Activated CD4-positive, alpha-beta T cell treated with anti-CD3 and anti-CD28 coated beads, Interleukin-2, Interleukin-4, amounts not matched to agents 100 ng/mL and 50 ng/mL, durations not matched to agents 16 hours and 8 hours (primary cell): ENCODE measurements around the gene RMRP.

ENCODE experiments used
- DNase-seq: peaks from one replicate; pipeline ENCODE4 v3.0.0-alpha.2; 2020; ENCODE audit warnings: low spot score

The RMRP gene

DNA sequence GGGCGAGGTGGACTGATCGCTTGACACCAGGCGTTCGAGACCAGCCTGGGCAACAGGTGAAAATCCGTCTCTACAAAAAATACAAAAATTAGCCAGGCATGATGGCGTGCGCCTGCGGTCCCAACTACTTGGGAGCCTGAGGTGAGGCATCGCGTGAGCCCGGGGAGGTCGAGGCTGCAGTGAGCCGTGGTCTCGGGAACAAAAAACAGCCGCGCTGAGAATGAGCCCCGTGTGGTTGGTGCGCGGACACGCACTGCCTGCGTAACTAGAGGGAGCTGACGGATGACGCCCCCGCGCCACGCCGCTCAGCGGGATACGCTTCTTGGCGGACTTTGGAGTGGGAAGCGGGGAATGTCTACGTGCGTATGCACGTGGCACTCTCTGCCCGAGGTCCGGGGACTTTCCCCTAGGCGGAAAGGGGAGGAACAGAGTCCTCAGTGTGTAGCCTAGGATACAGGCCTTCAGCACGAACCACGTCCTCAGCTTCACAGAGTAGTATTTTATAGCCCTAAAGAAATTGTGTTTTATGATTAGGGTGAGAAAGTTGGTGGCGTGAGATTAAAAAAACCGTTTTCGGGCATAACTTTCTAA, at the start of gene RMRP:
RMRP (minus strand) TSS at position 474 of the 591 bp plus-strand sequence.
- peak; percentile 98 for DNase-seq

DNA sequence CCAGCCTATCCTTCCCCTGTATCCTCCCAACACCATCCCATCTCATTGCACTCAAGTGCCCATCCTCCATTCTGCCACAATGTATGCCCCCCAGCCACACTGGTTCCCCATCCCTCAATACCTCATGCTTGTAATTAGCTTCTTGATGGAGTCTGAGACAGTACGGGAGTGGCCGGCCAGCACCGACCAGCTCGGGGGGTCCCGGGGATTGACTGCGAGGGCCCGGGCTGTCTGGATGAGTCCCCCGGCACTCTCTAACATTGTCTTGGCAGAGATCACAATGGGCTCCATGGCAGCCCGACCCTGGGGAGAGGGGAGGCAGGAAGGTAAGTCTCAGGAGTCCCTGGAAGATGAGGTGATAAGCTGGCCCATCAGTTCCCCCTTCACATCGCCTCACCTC, 49.1 kb upstream of the RMRP start:
- DNase-seq = no peak

DNA sequence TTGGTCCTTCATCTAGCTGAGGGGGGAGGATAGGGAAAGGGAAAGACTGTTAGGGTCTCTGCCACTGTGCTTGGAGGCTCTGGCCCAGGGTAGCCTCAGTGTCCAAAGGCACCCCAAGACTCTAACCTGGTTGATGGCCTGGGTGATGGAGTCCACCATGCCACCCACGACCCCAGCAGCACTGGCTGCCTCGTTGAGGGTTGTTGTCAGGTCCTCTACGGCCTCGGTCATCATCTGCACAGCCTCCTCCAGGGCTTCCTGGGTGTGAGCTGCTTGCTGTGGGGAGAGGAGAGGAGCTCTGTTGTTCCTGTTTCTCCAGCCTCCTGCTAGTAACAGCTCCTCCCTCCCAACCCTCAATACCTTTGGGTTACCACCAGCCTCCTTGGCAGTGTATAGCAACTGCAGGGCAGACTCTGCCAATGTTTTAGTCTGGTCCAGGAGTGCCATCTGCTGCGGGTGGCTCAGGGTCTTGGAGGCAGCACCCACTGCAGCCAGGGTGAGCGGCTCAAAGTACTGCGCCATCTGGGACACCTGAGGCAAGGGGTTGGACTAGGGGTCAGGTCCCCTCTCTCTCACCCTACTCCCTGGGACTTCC, 48.1 kb upstream of the RMRP start:
- no peak for DNase-seq

DNA sequence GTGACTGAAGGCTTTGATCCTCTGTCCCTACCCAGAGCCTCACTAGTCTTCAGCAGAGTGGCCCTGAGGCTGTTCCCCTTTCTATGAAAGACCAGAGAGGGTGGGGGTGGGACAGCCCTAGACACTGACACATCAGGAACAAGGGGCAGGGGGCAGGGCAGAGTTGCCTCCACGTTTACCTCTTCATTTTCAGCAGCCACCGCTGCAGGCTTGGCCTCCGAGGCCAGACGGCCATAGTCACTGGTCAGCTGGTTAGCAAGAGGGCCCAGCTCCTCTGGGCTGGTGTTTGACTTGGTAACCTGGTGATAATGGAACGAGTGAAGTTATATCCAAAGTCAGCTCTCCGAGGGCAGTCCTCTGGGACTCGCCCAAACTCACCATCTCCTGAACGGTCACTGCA, 47.6 kb upstream of the RMRP start:
- no peak for DNase-seq

DNA sequence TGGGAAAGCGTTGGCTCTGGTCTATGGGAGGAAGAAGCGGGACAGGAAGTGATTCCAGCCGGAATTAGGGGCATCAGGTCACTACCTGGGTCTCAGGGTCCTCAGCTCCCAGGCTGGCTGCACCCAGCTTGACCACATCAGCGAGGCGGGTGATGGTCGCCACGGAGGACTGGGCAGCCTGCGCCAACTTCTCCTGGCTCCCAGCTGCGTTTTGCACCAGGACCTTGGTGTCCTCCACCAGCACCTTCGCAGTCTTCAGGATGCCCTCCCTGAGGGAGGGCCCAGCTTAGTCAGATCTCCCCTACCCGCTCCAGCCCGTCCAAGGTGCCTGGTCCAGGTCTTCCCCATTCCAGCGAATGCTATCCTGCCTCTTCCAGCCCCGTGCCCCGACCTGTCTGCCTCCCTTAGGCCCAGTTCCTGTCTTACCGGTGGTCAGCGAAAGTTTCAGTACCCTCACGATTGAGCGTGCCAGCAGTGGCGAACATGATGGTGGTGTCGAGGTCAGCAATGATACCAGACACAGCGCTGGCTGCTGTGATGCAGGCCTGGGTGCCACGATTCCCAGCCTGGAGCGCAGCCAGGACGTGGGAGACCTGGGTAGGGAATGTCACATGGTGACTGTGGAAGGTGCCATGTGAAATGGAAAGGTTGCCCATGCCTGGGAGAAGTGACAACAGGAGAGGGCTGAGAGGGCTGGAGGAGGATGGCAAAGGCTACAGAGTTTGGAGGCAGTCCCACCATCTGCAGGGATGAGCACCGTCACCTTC, 46.3 kb upstream of the RMRP start:
- no peak for DNase-seq

DNA sequence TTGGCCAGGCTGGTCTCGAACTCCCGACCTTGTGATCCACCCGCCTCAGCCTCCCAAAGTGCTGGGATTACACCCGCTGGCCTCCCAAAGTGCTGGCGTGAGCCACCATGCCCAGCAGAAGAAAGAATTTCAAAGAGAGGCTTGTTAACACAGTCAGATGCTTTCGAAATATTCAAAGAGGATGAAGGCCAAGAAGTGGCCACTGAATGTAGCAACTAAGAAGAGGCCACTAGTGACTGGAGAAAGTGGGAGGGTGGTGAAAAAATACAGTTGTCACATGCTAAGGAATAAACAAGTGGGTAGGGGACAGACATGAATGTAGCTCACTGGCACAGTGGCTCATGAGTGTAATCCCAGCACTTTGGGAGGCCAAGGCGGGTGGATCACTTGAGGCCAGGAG, 44.9 kb upstream of the RMRP start:
- no peak for DNase-seq

DNA sequence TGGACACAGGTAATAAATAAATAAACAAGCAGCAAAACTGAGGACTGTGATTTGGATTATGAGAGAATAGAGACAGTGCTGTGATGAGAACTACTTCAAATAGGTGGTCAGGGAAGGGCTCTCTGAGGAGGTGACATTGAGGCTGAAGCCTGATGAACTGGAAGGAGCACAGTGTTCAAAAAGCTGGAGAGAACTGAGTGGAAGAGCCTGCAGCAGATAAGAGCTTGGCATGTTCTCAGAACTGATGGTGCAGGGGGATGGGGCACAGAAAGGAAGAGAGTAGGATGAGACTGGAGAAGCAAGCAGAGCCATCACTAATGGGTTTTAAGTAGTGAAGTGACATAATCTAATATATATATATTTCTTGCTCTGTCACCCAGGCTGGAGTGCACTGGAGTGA, 43.1 kb upstream of the RMRP start:
- DNase-seq = no peak

DNA sequence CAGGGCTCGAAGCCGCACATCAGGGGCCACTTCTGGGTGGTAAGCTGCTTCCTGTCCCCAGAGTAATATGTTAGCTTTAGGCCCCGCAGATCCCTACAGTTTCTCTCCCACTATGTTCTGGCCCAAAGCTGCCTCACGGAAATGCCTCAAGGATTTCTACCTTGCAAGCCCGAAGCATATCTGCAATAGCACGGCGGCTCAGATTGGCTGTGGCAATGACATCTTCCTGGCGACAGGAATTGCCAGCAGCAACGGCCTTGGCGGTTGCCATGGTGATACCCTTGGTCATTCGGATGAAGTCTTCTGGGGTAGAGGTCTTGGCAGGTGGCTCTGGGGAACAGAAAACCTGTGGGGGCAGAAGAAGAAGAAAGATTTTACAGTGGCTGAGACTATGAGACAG, 42.2 kb upstream of the RMRP start:
- DNase-seq = no peak

DNA sequence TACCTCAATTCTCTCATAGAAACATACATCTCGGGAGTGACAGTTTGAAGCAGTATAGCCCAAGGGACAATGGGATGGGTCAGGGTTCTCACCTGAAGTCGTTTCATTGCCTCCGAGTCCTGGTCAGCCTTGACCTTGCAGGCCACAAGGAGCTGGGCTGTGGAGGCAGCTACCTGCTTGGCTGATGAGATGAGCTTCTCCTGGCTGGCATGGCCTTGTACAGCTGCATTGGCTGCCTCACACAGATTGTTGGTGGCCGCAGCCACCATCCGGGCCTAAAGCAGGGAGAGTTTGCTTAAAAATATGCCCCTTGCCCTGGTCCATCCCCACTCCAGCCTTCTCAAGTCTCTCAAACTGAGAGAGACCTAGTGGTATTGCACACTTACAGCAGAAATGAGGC, 40.4 kb upstream of the RMRP start:
- DNase-seq = no peak

DNA sequence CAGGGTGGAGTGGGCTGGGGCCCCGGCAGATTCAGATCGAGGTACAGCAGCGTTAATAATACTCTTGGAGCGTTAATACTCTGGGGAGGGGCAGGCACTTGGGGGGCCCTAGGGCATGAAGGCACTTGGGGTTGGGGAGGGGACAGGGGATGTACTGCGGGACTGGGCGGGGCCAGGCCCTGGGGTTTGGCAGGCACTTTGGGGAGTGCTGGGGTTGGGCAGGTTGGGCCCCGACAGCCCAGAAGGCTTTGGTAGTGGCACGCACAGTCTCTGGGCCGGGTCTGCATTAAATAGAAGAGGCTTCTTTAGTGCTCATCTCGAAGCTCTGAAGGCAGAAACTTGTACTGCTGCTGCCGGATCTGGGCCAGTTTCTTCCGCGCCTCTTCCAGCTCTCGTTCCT, 39.7 kb upstream of the RMRP start:
- no peak for DNase-seq

DNA sequence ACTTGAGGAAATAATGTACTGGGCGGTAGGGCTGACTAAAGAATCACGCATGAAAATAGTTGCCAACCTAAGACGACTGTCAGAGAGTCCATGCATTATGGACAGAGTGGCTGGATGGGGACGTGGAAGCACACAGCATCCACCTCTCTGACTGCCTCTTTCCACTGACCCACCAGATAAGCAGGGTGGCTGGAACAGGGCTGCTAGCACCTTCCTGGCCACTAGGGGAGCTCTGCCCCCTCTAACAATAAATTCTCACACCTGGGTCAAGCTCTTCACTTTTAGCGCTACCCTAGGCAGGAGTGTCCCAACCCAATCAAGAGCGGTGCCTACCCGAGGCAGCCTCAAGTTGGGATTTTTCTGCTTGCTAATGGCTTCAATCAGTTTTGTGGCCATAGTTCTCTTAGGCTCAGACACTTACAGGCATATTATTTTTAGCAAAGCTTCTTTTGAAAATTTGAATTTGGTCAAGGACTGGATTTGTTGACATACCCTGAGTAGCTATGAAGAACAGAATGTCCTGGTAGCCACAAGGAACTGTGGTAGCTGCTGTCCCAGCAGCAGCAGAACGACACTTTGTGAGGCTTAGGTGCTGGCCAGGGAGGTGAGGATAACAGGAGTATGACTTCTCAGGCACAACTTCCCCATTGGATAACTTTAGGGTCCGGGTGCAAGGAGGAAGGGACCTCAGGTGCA, 38.8 kb upstream of the RMRP start:
- peak; percentile 52 for DNase-seq

DNA sequence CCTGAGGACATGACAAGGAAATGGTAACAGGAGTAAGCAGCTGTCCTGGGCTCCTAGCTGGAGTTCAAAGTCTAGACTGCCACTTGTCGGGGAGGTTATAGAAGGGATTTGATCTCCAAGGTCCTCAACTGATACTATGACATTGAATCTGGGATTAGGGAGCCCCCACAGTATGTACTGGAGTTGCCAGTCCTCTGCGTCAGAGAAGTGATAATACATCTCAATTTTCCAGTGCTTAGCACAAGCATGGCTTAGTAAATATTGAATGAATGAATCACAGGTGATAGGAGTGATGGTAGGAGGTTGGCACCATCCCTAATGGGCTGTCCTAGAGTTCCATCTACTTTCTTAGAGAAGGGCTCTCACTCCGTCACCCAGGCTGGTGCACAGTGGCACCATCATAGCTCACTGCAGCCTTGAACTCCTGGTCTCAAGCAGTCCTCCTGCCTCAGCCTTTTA, 38.2 kb upstream of the RMRP start:
- DNase-seq = no peak

DNA sequence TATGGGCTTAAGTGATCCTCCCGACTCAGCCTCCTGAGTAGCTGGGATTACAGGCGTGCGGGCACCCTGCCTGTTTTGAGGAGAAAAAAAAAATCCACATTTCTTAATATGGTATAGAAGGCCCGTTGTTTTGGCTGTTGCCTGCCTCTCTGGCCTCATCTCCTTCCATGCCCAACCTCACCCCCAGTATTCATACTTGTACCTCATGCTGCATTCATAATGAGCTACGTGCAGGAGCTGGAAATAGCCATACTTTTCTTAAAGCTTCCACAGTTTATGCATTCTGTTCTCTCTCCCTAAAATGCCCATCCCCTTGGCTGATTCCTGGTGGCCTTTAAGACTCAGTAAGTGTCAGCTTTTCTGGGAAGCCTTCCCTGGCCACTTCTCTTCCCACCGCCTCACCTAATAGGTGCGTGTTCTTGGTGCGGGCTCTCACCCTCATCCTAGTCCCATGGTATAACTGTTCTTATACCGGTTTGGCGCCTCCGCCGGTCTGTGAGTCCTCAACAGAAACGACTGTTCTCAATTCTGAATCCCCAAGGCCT, 34.0 kb upstream of the RMRP start:
- no peak for DNase-seq

DNA sequence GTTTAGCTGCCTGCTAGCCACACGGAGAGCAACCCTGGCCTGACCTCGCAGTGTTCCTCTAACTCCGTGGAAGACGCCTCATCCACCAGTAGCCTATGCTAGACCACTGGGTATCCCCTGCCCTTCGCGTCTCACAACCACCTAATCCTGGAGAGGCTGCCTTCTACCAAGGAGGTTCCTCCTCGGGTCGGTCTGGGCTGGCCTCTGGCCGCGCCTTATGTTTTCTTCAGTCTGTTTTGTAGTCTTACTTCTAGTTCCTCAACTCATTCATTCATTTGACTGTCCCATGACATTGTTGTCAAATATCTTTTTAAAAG, 33.5 kb upstream of the RMRP start:
- DNase-seq = no peak

DNA sequence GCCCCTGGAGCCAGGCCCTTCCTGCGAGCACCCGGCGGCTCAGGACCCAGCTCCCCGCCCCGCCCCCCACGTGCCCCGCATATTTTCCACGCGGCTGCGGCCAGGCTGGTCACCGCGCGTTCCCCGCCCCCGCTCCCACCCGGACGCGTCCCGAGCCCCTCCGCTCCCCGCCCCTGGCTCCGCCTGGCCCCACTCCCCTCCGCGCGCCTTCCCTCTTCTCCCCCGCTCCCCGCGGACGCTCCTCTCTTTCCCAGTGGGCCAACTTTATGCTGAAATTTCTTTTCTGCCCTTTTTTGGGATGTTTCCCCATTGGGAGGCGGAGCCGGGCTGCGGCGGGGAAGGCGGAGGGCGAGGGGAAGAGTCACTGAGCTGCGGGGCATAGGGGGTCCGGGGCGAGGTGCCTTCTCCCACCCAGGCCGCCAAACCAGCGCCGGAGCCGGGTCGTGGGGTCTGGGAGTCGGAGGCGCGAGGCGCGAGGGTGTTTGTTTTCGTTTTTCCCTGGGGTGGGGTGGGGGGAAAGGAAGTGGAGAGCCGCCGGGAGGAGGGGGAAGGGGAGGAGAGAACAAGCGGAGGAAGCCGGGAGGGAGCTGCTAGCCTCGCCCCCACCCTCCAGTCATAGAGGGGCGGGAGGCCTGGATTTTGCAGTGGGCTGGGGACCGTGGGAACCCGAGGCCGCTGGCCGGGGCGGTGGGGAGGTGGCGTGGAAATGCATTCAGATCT, 33.0 kb upstream of the RMRP start:
- DNase-seq = peak; percentile 12

DNA sequence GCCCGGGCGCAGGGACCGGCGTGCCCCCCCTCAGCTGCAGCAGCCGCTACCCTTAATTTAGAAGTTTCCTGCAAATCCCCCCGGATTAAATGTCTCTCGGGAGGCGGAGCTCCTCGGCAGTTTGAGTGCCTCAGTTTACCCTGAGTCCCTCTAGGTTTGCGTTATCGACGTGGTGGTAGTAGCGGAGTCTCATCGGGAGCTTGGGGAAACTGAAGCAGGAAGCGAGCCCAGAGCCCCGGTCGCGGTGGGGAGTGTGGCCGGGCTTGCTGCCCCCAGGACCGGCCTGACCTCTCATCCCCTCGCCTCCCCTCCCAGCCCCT, 32.4 kb upstream of the RMRP start:
- DNase-seq = no peak

DNA sequence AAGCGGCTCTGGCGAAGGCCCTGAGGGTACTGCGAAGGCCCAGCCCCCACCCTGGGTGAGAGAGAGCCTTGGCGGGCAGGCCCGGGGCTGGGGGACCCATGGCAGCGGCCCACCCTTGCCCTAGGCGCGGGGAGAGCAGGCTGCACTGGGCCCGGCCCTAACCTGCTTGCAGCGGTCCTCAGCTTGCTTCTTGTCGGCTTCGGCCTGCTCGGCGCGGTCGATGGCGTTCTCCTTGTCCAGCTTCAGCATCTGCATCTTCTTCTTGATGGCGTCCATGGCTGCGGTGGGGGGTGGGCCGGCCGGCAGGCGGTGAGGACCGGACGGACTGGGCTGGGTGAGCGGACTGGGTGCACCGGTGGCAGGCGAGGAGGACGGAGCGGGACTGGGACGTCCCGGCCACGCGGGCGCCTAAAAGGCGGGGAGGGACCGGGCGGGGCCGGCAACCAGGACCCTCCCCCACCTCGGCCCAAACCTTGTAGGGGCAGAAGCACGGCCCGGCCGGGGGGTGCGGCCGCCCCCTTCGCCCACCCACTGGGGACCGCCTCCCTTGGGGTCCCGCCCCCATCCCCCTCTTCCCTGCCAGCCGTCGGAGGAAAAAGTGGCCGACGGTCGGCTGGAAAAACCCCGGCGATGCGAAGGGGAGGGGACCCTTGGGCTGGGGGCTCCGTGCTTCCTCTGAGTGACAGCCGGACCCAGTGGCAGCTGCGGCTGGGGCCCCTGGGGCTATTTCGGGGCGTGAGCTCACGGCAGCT, 31.9 kb upstream of the RMRP start, which contains the start of gene TPM2:
TPM2 (minus strand) TSS at position 384 of the 752 bp plus-strand sequence; CDS start at position 276, 108 bp downstream.
- no peak for DNase-seq

DNA sequence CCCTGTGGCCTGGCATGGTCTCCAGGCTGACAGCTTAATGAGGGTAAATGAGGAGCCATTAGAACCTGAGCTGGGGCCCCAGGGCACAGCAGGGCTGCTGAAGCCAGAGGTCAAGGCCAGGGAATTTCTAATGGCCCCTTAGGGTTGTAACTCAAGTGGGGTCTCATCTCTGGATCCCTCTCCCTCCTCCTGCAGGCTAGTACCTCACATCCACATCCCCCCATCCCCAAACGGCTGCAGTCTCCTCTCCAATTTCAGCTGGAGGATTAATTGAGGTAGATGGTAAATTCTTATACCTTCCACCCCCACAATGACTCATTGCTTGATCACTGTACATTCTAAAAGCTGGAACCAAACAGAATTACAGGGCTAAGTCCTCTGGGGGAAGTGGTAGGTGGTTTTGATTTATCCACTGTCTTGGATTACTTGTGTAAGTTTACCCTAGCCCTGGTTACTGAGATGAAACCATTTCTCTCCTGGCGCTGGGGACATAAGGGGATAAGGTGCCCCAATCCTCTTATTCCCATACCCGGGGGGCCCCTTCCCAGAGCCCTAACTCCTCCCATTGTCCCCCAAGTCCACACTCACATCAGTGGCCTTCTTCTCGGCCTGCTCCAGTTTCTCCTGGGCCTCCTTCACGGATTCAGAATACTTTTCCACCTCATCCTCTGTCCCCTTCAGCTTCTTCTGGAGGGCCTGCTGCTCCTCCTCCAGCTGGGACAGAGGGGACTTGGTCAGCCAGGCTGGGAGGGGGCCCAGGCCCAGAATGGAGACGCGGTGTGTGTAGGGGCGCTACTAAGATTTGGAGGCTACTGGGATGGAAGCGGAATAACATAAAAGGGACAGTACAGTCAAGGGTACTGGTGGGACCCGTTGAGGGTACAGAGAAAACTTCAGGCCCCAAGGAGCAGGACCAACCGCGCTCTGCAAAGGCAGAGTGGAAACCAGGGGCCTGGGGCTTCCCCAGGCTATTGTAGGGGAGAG, 31.0 kb upstream of the RMRP start:
- peak; percentile 20 for DNase-seq

DNA sequence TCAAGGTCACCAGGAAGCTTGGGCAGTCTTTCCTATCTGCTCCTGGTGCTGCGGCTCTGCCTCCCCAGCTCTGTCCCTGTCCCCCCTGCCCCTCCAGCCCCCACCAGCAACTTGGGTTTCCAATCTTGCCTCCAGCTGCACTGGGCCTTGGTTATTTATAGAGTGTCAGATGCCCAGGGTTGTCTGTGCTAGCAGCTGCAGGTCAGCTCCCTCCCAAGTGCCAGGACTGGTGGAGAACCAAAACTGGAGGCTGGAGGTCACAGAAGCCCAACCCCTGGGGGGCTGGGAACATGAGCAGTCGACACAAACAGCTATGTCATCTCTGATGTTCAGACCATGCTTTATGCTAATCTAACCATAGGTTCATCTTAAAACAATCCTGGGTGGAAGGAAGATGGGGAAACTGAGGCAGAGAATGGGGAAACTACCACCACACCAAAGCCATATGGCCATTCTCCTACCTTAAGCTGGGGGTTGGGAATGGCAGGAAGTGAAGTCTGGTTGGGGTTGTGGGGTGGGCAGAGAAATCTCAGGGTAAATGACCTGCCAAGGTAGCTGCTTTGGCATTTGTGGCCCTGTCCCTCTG, 30.2 kb upstream of the RMRP start:
- no peak for DNase-seq

DNA sequence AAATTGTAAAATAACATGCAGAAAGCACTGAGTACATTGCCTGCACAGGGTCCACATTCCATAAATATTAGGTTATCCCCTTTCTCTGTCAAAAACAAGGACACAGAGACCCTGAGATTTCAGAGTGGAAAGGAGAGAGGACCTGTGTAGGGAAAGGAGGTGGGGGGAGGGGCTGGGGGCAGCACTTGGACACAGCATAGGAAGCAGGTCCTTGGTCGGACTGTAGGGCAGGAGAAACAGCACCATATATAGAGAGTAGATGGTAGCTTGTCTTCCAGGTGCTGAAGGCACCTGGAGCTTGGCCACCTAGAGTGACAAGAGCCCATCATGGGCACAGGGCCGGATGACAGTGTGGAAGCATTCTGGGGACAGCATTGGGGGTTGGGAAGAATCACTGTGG, 29.5 kb upstream of the RMRP start:
- no peak for DNase-seq
